GM15510 (cell line): ENCODE data around the gene SLC38A10.

Experiments used
- POLR2A ChIP-seq: IDR thresholded peaks from 3 replicates; pipeline ENCODE4 v1.6.1; 2011; ENCODE audit warnings: borderline replicate concordance; ENCODE audit not compliant: insufficient read length; ENCODE audit errors: extremely low read depth

The SLC38A10 gene

GRCh38 chr17:81251709-81252301, 43.3 kb downstream of the SLC38A10 start:
- TF ChIP-seq POLR2A, result no peak

- TF ChIP-seq POLR2A, result no peak
Measured at GRCh38 chr17:81251094-81251708, 43.9 kb downstream of the SLC38A10 start.

GRCh38 chr17:81250286-81251093, 44.6 kb downstream of the SLC38A10 start:
- TF ChIP-seq POLR2A, result no peak

- TF ChIP-seq POLR2A, result no peak
Measured at GRCh38 chr17:81249223-81250040, 45.7 kb downstream of the SLC38A10 start.

- no peak for TF ChIP-seq POLR2A
Measured at GRCh38 chr17:81248649-81249048, 46.5 kb downstream of the SLC38A10 start.

- no peak for TF ChIP-seq POLR2A
Measured at GRCh38 chr17:81247339-81247990, 47.6 kb downstream of the SLC38A10 start.

GRCh38 chr17:81246679-81247338, 48.3 kb downstream of the SLC38A10 start:
- no peak for TF ChIP-seq POLR2A

- no peak for TF ChIP-seq POLR2A
Measured at GRCh38 chr17:81246343-81246670, 48.8 kb downstream of the SLC38A10 start.

GRCh38 chr17:81245665-81246342, 49.3 kb downstream of the SLC38A10 start:
- no peak for TF ChIP-seq POLR2A

GRCh38 chr17:81245024-81245664, 50.0 kb downstream of the SLC38A10 start:
- TF ChIP-seq POLR2A, result peak; percentile 7

GRCh38 chr17:81244358-81245023, 50.6 kb downstream of the SLC38A10 start:
- no peak for TF ChIP-seq POLR2A

- TF ChIP-seq POLR2A, result no peak
Measured at GRCh38 chr17:81243333-81243664, 51.8 kb downstream of the SLC38A10 start.

GRCh38 chr17:81242421-81243332, 52.4 kb downstream of the SLC38A10 start:
- no peak for TF ChIP-seq POLR2A
